HuH-7.5 (cell line): Measurements from ENCODE around the gene PRF1.
"Not testable (repeated sequence)": the region's sequence is repeated elsewhere in the genome, so short reads cannot be mapped to it uniquely, and the experiment has no call there.

Source experiments
- DNase-seq: peaks from one replicate; pipeline ENCODE4 v3.0.0; 2011; ENCODE audit warnings: low spot score

Gene PRF1

GRCh38 chr10:70602665-70603448 lies at the start of gene PRF1:
TSS of gene PRF1 (minus strand) at chr10:70602741. CDS start at chr10:70600902, 1,839 bp downstream.
- DNase-seq = no peak

- no peak for DNase-seq
These were observed 49.1 kb upstream of the PRF1 start for GRCh38 chr10:70651661-70652060.

- DNase-seq = no peak
These were observed 48.2 kb upstream of the PRF1 start for GRCh38 chr10:70650718-70651117.

DNA sequence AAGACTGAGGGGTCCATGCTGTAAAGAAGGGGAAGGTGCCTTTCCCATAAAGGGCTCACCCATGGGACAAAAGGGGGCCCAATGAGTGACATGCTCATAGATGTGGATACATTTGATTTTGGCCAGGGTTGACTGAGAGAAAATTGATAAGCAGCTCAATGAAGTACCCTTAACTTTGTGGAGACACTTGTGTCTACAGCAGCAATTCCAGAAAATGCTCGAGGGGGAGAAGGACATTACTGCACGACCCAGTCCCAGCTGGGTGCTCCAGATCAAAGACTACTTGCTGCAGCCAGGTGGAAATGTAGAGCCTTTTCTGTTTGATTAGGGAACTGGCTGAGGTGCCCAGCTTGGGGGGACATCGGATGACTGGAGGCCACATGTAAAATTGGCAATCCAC lies 47.6 kb upstream of the PRF1 start:
- DNase-seq = no peak

DNA sequence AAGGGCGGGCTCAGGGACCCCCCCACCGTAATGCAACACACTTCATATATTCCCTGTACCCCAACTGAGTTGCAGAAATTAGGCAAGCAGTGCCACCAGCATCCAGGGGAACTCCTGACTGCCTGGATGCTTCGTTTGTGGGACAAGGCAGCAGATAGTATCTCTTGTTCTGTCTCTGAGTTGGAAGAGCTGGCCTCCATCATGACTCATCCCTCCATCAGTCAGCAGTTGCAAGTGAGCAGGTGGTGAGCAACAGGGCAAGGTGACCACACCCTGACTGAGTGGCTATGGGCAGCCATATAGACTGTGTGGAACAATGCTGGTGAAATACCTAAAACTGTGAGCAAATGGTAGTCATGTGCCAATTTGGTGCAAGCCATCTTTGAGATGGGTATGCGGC lies 47.0 kb upstream of the PRF1 start:
- DNase-seq = no peak

- DNase-seq = no peak
These were observed 45.9 kb upstream of the PRF1 start for GRCh38 chr10:70648427-70648826.

DNA sequence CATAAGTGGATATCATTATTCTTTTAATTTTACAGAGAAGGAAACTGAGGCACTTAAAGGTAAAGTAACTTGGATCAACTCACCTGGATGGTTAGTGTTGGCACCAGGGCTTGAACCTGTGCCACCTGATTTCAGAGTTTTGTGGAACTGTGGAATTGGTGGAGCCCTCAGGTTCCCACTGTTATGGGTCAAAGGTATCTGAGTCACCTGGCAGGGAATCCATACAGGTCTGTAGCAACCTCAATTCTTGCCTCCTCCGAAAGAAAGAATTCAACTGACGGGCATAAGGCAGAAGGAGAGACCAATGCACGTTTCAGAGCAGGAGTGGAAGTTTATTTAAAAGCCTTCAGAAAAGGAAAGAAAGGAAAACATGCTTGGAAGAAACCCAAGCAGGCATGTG lies 44.5 kb upstream of the PRF1 start:
- no peak for DNase-seq

DNA sequence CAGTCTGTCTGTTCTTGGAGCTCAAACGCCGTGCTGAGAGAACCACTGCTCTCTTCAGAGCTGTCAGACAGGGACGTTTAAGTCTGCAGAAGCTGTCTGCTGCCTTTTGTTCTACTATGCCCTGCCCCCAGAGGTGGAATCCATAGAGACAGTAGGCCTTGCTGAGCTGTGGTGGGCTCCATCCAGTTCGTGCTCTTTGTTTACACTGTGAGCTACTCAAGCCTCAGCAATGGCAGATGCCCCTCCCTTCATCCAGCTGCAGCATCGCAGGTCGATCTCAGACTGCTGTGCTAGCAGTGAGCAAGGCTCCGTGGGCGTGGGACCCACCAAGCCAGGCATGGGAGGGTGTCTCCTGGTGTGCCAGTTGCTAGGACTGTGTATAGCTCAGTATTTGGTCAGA lies 42.4 kb upstream of the PRF1 start:
- not testable (repeated sequence) for DNase-seq

- not testable (repeated sequence) for DNase-seq
These were observed 40.7 kb upstream of the PRF1 start for GRCh38 chr10:70643272-70643671.

DNA sequence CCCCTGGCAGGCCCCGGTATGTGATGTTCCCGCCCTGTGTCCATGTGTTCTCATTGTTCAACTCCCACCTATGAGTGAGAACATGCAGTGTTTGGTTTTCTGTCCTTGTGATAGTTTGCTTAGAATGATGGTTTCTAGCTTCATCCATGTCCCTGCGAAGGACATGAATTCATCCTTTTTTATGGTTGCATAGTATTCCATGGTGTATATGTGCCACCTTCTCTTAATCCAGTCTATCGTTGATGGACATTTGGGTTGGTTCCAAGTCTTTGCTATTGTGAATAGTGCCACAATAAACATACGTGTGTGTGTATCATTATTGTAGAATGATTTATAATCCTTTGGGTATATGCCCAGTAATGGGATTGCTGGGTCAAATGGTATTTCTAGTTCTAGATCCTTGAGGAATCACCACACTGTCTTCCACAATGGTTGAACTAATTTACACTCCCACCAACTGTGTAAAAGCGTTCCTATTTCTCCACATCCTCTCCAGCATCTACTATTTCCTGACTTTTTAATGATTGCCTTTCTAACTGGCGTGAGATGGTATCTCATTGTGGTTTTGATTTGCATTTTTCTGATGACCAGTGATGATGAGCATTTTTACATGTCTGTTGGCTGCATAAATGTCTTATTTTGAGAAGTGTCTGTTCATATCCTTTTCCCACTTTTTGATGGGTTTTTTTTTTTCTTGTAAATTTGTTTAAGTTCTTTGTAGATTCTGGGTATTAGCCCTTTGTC lies 37.3 kb upstream of the PRF1 start:
- DNase-seq = not testable (repeated sequence)

DNA sequence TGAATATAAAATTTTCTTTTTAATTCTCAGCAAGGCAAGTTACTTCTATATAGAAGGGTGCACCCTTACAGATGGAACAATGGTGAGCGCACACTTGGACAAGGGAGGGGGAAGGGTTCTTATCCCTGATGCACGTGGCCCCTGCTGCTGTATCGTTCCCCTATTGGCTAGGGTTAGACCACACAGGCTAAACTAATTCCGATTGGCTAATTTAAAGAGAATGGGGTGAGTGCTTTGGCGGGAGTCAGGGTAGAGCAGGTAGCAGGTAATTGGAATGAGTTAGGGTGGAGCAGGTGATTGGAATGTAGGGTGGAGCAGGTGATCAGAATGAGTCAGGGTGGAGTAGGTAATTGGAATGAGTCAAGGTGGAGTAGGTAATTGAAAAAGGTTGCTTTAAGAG lies 32.0 kb upstream of the PRF1 start:
- not testable (repeated sequence) for DNase-seq

DNA sequence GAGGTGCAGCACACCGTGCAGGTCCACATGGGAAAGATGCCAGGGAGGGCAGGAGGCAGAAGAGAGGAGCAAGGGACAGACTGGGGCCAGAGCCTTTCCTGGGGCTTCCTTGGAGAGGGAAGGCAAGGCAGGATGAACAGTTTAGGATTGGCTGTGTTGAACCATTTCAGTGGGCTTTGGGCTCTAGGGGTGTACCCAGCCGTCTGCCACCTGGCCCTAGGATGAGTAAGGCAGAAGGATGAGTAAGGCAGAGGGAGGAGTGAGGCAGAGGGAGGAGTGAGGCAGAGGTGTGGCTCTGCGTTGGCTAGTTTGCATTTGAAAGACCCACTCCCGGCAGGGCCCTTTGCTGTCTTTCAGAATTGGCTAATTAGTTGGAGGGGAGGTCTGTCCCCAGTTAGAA lies 31.5 kb upstream of the PRF1 start:
- DNase-seq = no peak

DNA sequence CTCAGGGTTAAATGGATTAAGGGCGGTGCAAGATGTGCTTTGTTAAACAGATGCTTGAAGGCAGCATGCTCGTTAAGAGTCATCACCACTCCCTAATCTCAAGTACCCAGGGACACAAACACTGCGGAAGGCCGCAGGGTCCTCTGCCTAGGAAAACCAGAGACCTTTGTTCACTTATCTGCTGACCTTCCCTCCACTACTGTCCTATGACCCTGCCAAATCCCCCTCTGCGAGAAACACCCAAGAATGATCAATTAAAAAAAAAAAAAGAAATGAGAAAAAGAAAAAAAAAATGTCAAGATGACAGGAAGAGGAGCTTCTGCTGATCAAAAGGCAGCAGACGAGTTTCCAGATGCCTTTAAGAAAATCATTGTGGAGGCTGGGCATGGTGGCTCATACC lies 29.2 kb upstream of the PRF1 start:
- DNase-seq = not testable (repeated sequence)

- DNase-seq = no peak
These were observed 26.8 kb upstream of the PRF1 start for GRCh38 chr10:70629338-70629737.

- no peak for DNase-seq
These were observed 23.5 kb upstream of the PRF1 start for GRCh38 chr10:70626056-70626455.

GRCh38 chr10:70622981-70623844 lies 20.7 kb upstream of the PRF1 start:
- no peak for DNase-seq

DNA sequence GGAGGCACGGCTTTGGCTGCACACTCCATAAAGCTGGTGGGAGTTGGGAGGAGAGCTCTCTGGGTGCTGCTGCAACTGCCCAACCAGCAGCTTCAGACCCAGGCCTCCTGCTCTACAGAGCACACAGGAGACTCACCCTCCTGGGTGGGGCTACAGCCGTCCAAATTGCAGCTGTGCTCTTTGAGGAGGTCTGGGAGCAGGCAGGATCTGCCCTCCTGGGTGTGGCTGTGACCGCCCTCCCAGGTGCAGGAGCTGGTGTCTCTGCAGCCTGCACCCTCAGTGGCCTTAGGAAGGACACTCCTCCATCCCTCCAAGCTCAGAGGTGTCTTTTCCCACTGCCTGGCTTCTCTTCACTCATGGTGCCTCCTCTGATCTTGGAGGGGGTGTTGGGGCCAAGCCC lies 20.0 kb upstream of the PRF1 start:
- DNase-seq = no peak

GRCh38 chr10:70621503-70622078 lies 19.1 kb upstream of the PRF1 start:
- no peak for DNase-seq

DNA sequence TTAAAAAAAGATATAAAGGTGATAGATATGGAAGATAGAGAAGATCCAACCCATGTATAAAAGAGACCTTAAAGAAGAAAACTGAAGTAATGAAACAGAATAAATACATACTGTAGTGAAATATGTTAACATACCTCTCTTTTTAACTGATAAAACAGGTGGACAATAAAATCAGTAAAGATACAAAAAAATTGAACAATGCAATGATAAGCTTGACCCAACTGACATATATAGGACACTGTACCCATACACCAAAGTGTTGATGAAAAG lies 17.4 kb upstream of the PRF1 start:
- no peak for DNase-seq

GRCh38 chr10:70619271-70620019 lies 16.9 kb upstream of the PRF1 start:
- no peak for DNase-seq

DNA sequence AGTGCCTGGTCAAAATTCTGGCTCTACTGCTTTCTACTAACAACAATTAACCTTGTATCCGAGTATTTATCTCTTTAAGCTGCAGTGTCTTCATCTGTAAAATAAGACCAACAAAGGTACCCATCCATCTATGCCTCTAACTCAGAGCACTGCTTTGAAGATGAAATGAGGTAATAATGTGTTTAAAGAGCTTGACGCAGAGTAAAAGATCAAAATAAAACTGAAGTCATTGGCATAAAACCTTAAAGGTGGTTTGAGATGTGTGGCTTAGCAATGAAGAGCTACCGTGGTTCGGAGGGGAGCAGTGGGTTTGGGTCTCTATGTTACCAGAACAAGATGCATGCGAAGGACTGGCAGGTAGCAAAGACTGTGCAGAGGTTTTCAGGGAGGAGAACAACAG lies 16.1 kb upstream of the PRF1 start:
- no peak for DNase-seq
